Progenitor cell of endocrine pancreas (in vitro differentiated cells): ENCODE results near the gene CORO2B. TPM values are rescaled to one million over a fixed set of nuclear protein-coding genes. Genes with fewer than 3 reads are reported as not detected.

ENCODE experiments used
- DNase-seq: peaks from one replicate; pipeline ENCODE4 v3.0.0; 2021; ENCODE audit warnings: low spot score; ENCODE audit not compliant: unreplicated experiment
- H3K27ac Mint-ChIP-seq: 2 replicates; pipeline ENCODE4 v1.8.0; 2021; ENCODE audit warnings: mild to moderate bottlenecking, moderate library complexity, mixed read lengths
- H3K27me3 Mint-ChIP-seq: 2 replicates; pipeline ENCODE4 v1.8.0; 2021; ENCODE audit warnings: mixed read lengths
- H3K36me3 Mint-ChIP-seq: 2 replicates; pipeline ENCODE4 v1.8.0; 2022; ENCODE audit warnings: mixed read lengths; ENCODE audit not compliant: insufficient read depth
- H3K4me1 Mint-ChIP-seq: 2 replicates; pipeline ENCODE4 v1.8.0; 2021; ENCODE audit warnings: low read depth, mixed read lengths
- H3K4me3 Mint-ChIP-seq: 2 replicates; pipeline ENCODE4 v1.8.0; 2021; ENCODE audit warnings: low read depth, mild to moderate bottlenecking, moderate library complexity, mixed read lengths
- H3K9me3 Mint-ChIP-seq: 2 replicates; pipeline ENCODE4 v1.8.0; 2021; ENCODE audit warnings: low read depth, mixed read lengths
- CTCF ChIP-seq: fragments of 200-600 bp; sonication (generic); IDR thresholded peaks from one replicate; pipeline ENCODE4 v1.5.0; 2021; ENCODE audit warnings: antibody characterized with exemption, mild to moderate bottlenecking; ENCODE audit not compliant: unreplicated experiment
- total RNA-seq: library from RNA; stranded (reverse); gene quantifications from 2 replicates; pipeline ENCODE4 v1.2.1, GENCODE V29; 2021

CORO2B gene
- total RNA-seq, 1 donor from 2014 or later = 1.5 TPM

DNA sequence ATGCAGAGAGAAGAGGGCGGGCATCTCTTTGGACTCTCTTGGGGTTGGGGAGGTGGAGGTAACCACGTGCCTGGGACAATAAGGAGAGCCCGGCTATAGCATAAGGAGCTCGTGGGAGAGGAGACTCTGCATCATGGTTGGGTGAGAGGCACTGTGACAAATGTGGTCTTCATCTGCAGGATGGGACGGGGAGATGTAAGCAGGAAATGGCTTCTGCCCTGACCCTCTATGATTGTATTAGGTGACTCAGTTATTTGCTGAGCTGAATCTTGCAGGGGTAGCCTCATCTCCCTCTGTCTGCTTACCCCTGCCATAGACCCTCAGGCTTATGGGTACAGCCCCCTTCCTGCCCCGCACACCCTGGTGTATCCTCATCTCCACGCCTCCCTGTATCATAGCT, 48.7 kb downstream of the CORO2B start:
- Mint-ChIP-seq H3K27me3 (peaks cover 41% of the 10 kb centered on the region), H3K4me1 (no peaks in the 10 kb centered on the region), H3K27ac (no peak overlapping the region), H3K9me3 (no peaks in the 10 kb centered on the region), H3K36me3 (no peaks in the 10 kb centered on the region), H3K4me3 (no peak overlapping the region)
- TF ChIP-seq CTCF = no peak
- DNase-seq = no peak

GRCh38 chr15:68627995-68628394, 49.2 kb downstream of the CORO2B start:
- Mint-ChIP-seq H3K4me3 (no peak overlapping the region), H3K4me1 (no peaks in the 10 kb centered on the region), H3K9me3 (no peaks in the 10 kb centered on the region), H3K36me3 (no peaks in the 10 kb centered on the region), H3K27me3 (peaks cover 43% of the 10 kb centered on the region), H3K27ac (no peak overlapping the region)
- DNase-seq = no peak
- no peak for TF ChIP-seq CTCF

DNA sequence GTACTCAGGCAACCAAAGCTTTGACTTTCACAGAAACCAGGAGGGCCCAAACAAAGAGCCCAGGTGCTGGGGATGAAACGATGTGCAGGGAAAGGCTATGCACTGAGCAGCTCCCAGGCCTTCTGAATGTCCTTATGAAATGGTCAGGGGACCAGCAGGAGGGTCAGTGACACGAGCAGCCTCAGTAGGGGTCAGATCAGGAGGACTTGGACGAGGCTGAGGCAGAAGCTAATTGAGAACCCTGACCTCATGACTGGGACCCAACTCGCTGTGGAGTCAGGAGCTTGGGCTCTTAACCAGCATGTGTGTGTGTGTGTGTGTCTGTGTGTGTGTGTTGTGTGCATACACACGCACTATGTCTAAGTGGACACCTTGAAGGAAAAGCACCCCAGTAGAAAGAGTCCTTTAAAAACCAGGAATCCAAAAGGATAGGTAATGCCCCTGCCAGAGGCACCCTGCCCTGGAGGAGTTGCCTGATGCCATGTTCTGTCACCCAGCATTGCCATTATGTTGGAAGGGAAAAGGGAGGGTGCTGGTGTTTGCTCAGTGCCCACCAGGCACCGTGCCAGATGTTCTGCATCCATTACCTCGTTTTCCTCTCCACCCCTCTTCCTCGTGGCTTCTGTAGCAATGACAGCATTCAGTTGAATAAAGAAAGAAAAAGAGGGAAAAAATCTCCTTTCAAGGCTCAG, 50.9 kb downstream of the CORO2B start:
- Mint-ChIP-seq H3K9me3 (no peaks in the 10 kb centered on the region), H3K27ac (no peak overlapping the region), H3K4me3 (no peak overlapping the region), H3K4me1 (no peaks in the 10 kb centered on the region), H3K27me3 (peaks cover 43% of the 10 kb centered on the region), H3K36me3 (no peaks in the 10 kb centered on the region)
- DNase-seq = no peak
- no peak for TF ChIP-seq CTCF

DNA sequence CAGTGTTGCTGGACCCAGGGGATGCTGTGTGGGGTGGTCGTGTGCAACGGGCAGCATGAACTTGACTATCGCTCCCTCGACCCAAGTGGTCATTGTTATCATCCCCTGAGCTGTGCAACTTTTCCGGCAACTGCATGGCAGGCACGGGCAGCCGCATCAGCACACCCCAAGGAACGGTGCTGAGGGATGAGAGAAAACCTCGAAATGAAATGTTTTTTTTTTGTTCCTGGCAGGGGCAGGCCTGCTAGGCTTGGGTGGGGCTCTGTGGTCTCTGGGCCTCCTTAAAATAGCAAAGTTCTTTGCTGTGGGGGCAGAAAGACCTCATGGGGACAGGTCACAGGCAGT, 51.4 kb downstream of the CORO2B start:
- Mint-ChIP-seq H3K4me3 (no peak overlapping the region), H3K27ac (no peak overlapping the region), H3K27me3 (peaks cover 43% of the 10 kb centered on the region), H3K4me1 (no peaks in the 10 kb centered on the region), H3K36me3 (no peaks in the 10 kb centered on the region), H3K9me3 (no peaks in the 10 kb centered on the region)
- TF ChIP-seq CTCF = no peak
- DNase-seq = no peak

DNA sequence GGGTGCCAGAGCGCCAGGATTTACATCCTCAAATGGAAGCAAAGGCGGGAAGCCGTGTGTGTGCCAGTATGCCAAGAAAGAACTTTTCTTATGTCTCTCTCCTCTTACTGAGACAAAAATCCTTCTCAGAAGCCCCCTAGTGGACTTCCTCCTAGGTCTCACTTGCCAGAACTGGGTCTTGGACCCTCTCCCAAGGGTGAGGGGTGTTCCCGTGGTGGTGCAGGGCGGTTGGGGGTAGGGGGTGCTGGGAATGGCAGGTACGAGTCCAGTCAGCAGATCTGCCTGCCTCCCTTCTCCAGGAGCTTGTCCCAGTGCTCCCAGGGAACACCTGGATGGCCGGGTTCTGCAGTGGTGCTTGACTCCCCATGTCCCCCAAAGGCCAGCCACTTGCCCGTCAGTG, 52.0 kb downstream of the CORO2B start:
- Mint-ChIP-seq H3K4me1 (no peaks in the 10 kb centered on the region), H3K27ac (no peak overlapping the region), H3K9me3 (no peaks in the 10 kb centered on the region), H3K27me3 (peaks cover 39% of the 10 kb centered on the region), H3K36me3 (no peaks in the 10 kb centered on the region), H3K4me3 (no peak overlapping the region)
- TF ChIP-seq CTCF = no peak
- DNase-seq = no peak
